GM21423 (cell line): ENCODE results near the gene FGR.

Source experiments
- ATAC-seq: cut with Tn5 transposase; IDR thresholded peaks from one replicate; pipeline ENCODE4 v1.9.1; 2021; ENCODE audit warnings: mild to moderate bottlenecking, moderate library complexity; ENCODE audit not compliant: unreplicated experiment

The FGR gene

DNA sequence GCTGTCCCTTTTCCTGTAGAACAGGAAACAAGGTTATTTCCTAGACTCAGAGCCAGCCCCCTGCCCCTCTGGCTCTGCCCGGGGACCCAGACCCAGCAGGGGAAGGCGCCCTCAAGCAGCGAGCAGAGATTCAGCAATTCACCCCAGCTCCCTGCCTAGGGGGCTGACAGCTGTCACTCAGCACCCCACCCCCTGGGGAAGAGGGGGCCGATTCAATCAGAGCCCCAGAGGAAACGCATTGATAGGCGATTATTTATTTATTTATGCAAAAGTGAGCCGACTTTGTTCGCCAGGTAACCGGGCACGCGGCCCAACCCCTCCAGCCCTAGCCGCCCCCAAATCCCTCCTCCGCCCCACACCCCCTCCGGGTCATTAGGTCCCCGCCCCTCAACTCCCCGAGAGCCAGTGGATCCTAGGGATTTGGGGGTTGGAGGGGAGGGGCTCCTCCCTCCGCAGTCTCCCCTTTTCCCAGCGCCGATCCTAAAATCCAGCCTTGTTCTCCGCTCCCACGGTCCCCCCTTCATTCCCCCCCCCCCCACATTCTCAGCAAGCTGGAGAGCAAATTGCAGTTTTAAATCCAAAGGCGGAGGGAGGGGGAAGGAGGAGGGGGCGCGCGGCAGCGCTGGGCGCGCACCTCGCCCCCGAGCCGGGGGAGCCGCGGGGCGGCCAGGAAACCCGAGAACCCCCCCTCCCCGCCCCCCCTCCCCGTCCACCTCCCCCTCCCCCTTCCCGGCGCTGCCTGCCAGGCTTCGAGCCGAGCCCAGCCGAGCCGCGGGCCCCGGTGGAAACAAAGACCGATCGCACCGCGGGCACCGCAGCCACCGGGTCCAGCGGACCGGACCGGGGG is 32.3 kb downstream of the FGR start:
- ATAC-seq: no peak

DNA sequence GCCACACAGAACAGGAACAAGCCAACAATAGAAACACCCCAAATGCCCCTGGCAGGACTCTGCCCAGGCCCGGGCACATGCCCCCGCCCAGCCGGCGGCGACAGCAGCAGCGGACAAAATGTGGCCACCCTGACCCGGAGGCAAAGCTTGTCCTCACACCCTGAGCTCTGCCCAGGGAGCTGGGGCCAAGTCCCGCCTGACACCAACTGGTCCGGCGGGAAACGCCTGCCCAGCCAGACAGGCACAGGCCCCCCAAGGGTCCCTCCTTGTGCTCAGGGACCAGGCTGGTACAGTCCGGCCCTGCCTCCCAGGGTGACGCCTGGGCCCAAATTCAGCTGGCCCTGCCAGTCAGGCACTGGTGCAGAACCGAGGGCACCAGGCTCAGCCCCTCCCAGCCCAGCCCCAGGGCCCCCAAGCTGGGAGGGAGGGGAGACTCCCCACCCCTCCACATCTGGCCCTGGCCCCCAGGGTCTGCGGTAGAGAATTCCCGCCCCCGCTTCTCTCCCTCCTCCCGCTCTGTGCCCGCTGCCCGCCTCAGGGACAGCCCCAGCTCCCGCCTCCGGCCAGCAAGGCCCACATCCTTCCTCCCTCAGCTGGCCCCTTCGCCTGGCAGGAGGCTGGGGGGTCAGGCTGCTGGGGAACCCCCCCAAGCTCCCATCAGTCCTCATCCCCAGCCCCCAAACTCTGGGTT is 33.1 kb downstream of the FGR start:
- ATAC-seq: no peak

DNA sequence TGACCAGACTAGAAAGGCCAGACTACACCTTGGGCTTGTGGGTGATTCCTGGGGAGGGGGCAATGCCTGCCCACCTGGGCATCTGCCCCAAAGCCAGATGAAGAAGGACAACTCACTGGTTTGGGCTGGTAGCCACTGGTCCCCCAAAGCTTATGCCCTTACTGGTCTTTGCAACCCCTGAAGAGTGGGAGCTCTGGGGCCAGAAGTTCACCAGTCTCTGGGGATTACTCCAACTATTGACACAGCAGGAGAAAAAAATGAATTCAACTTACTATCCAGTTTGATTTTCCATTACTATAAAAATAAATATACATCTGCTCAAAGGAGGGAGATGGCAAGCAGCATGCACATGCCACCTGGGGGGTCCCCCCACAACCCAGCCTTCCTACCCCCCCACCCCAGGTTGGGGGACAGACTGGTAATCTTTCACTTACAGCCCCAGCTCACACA is 33.6 kb downstream of the FGR start:
- ATAC-seq: no peak

DNA sequence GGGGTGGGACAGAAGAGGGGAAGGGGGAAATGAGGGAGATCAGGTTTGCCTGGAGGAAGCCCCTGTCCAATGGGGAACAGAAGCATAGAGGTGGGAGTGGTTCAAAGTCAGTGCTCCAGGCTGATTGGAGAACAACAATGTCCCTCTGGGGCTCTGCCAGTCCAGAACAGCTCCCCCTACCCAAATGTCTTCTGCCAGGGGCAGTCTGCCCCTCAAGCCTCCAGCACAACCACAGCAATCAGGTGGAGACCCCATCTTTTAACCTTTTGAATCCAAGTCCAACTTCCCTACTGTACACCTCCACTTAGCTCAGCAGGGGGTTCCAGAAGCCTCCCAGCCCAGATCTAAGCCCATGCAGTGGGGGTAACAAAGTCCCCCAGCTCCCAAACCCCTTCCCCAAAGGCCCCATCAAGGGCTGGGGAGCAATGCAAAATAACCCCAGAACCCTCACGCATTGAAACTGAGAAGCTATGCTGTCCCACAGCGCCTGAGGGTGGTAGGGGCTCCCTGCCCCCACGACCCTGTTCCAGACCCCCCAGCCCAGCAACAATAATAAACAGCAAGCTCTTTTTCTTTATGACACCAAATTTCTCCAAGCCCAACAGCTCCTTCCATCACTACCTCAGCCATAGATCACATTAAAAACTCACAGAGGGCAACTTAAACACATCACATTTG is 34.3 kb downstream of the FGR start:
- no peak for ATAC-seq

DNA sequence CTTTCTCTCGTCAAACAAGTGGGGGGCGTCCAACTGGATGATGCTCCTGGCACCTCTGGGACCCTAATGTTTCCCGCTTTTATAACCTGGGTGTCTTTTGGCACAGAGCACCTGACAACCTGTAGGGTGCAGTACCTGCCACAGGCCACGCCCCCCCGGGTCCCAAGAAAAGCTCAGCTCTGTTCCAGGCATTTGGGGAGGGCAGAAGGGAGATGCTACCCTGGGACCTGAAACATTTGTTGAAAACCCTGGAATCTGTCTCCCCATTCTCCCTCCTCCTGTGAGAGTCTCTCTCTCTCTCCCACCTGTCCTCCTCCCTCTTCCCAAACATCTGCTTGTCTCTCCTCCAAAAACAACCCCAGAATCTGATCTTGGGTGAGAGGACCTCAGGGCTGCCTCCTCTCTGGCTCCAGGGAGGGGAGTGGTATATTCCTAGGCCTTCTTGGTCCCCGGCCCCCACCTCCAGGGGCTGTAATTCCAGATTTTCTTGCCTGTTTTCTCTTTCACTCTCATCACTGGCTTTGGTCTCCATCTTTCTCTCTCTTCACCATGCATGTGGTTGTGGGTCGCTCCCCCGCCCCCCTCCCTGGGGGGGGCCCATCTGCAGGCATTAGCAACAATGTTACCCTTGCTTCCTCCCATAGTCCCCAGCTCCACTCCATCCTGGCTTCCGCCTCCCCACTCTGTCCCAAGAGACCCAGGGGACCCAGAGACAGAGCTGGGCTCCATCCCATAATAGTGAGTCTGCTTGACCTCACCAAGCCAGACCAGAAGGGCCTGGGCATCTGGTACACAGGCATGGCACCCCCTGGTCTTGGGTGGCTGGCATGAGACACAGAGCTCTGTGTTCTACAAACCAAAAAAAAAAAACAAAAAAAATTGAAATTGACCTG is 35.1 kb downstream of the FGR start:
- no peak for ATAC-seq

DNA sequence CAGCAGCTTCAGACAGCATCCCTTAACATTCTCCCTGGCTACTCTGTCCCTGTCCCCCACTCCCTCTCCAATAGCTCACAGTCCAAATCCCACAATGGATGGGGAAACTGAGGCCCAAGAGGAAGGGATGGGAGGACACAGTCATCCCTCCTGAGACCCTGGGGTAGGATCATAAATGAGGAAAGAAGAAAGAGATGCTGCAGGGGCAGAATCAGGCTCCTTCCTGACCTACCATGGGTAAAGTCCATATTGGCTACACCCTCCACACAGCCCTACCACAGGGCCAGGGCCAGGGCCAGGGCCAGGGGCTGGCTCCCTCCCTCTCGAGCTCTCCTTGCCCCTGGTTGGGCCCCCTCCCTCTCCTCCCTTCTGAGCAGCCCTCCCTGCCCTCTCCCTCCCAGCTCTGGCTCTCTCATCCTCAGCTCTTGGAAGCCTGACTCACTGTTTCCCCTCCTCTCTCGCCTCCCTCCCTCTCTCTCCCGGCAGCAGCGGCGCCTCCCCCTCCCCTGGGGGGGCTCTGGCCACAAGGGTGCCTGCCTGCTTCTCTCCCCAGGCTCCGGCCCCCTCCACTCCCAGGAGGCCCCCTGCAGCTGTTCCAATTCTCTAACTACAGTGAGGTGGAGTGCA is 36.0 kb downstream of the FGR start:
- no peak for ATAC-seq

DNA sequence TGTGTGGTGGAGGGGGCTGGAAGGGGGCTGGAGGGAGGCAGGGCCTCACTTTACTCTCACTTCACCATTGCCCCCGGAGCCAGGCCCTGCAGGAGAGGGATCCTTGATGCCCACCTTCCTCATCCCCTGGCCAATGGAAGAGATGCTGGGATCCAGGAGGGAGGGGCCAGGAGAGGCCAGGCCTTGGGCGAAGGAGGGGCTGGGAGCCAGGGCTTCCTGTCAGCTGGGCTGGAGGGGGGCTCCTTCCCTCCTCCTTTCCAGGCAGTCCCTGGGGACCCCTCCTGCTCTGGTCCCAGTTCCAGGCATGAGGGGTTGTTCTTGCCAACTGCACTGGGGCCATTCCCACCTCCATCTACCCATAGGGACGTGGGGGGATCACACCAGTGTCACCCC is 36.7 kb downstream of the FGR start:
- ATAC-seq: no peak

DNA sequence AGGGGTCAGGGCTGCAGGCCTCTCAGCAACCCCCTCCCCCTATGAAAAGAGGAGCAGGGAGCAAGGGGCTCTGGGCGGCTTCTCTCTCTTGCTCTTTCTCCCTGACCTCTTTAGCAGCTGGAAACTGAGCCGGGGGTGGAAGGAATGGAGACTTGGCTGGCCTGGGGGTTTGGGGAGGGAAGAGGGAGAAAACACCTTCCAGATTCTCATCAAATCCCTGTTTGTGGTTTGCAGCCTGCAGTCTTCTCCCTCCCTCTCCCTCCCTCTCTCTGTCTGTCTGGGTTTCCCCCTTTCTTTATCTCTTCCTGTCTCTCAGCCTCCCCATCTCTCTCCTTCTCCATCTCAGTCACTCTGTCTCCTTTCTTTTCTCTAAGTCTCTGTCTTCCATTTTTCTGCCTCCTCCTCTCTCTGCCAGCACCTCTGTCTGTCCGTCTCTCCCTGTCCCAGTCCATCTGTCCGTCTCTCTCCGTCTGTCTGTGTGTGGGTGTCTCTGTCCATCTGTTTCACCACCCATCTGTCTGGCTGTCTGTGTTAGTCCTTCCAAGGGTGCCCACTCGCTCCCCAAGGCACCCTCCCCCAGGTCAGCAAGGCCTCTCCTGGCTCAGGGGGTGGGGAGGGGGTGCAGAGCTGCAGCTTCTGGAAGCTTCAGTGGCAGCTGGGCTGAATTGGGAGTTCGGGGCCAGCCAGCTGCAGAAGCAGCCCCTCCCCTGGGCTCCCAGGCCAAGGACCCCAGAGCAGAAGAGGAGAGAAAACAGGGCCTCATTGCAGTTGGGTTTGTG is 37.3 kb downstream of the FGR start:
- no peak for ATAC-seq

DNA sequence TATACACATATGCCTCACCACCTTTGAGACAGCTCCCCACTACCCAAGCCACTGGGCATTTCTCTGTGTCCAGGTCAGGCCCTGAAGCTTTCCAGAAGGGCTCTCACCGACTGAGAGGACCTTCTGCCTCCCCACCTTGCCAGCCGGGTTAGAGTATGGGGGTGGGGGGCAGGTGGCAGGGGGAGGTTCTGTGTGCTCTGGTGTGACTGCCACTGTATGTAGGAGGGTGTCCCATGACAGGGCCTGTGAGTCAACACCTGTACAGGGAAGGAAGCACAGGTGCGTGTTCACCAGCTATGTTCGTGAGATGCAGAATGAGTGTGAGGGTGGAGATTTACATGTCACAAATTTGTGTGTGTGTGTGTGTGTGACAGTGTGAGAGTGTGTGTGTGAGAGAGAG is 38.0 kb downstream of the FGR start:
- ATAC-seq: no peak

DNA sequence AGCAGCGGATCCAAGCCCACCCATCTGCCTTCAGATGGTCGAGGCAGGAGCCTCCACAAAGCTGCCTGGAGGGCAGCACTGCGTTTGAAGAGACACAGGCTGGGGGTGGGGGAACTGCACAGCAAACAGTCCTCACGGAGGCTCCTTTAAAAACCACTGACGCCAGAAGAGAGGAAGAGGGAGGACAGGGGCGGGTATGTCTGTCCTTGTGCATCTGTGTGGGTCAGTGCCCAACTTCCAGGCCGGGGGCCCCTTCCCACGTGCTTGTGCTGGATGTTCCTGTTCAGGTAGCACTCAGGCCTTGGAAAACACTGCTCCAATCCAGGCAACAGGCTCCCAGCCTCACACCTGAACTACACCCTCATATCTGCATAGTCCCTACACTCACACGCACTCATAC is 38.7 kb downstream of the FGR start:
- no peak for ATAC-seq

DNA sequence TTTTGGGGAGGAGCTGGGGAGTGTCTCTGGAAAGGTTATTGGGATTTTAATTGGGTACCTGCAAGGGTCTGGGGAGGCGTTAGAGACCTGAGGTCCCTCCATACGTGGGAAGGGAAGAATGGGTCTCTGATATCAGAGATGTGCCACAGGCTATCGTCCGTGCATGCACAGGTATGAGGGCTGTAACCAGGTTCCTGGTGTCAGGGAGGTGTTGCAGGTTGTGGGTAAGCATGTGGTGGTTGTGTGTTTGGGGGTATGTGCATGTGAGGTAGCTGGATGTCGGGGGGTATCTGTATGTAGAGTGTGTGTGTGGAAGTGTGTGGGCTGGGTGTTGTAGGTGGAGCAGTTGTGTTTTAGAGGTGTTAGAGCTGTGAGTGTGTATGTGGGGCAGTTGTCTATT is 39.4 kb downstream of the FGR start:
- no peak for ATAC-seq

DNA sequence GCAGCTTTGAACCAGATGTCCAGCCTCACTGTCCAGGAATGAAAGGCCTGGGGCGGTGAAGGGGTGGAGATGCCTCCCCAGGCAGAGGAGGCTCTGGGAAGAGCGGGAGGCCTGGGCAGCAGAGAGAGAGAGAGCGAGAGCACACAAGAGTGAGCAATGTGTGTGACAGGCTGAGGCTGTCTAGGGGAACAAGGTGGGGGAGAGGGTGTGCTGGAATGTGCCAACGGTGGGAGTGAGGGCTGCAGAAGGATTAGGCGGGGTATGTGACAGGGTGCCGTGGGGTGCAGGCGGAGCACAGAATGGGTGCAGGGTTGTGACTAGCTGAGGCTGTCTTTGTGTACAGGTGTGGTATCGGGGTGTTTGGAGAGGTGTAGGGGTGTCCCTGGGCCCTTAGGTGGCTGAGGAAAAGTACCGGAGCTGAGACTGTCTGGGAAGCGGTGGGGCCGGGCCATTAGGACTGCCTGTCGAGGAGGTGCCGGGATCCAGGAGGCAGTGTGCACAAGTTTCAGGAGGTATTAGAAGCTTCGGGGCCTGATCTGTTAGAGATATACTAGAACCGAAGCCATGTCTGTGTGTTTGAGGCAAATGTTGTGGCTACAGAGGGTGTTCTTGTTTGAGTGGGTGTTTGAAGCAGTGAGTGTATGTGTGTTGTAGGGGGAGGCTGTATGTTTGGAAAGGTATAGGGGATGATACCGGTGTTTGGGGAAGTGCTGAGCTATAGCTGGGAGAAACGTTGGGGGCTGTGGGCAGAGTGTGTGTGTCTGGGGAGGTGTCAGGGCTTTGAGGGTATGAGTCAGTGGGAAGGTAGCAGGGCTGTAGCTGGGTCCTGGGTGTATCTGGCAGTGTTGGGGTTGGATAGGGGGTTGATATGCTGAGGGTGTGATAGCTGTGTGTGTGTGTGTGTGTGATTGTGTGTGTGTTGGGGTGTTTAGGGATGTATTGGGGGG is 40.1 kb downstream of the FGR start:
- no peak for ATAC-seq

DNA sequence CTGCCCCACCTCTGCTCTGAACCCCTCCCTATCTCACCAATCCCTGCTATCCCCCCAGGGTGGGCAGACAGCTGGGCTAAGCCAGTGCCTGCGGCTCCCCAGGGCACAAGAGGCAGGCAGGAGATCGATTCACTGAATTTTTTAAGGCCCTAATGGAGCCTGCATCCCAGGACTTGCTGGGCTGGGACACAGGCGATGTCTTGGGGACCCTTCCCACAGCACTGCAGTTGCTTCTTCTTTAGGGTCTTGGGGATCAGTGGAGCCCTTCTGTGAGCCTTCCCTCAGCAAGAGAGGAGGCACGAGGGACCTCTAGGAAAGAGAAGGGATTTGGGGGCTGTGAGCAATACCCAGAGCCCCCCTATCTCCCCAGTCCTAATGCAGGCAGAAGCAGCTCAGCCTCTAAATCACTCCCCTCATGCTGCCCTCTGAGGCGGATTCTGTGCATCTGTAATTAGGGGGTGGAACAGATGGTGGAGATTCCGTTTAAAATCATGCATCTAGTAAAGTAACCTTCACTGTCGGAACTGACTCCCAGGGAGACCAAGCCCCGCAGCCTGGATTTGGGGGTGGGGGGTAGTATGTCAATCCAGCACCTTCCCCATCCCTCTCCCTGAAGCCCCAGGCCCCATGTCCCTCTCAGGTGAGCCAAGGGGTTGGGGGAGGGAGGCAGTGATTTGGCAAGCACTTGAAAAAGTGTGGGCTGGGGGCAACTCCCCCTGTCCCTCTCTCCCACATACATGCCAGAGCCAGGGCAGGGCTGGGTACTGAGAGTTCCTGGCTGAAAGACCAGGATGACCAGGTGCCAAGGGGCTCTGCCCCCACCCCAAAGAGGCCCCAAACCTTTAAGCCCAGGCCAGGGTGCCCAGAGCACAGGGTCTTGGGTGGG is 41.1 kb downstream of the FGR start:
- no peak for ATAC-seq

DNA sequence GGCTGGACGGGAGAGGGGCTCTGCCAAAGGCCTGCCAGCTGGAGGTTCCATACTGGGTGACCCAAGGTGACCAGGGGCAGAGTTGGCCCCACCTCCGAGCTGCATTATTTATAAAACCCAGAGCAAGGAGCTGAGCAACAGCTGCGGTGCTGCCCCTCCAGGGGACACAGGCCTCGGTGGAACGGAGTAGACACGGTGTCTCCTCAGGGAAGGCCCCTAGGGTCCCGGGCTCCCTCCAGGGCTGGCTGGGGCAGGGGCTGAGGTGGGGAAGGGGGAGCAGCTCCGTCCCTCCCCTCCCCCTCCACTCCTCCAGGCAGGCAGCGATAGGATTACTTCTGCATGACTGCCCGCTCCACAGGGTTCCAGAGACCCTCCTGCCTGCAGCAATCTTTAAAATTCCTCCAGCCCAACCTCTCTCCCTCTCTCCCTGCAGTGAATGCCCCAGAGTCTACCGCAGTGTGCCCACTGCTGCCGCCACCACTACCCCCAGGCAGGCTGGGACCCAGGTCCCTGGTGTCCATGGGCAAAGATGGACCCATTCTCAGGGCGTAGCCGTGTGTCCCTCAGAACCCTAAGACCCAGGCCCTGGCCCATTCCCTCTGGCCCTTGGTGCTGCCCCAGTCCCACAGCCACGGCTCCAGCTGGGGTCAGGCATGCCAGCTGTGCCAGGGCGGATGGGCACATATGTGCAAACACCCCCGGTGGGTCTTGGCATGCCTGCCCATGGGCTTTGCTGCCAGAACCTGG is 41.9 kb downstream of the FGR start:
- no peak for ATAC-seq

DNA sequence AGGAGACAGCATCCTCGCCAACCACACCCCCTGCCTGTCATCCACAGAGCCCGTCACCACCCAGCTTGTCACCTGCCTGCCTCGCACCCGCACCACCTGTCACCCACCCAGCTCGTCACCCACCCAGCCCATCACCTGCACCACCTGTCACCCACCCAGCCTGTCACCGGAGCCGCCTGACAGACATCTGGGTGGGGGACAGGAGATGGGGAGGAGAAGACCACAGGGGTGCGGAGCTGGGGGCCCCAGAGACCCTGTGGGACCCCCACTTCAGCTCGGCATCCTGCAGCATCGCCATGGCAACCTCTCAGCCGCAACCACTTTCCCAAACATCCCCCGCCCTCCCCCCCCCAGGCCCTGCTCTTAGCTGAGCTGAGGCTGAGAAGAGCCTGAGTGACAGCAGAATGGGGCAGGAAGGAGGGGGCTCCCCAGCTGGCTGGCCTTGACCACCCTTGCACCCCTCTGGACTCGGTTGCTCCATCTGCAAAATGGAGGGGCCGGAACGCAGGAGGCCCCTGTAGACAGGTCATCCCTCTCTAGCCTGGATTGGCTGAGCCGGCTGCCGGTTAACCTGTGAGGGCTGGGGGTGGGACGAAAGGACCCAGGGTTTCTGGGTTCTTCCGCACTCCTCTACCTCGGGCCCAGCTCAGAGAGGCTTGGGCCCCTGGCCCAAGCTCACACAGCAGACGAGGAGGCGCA is 42.6 kb downstream of the FGR start:
- no peak for ATAC-seq

DNA sequence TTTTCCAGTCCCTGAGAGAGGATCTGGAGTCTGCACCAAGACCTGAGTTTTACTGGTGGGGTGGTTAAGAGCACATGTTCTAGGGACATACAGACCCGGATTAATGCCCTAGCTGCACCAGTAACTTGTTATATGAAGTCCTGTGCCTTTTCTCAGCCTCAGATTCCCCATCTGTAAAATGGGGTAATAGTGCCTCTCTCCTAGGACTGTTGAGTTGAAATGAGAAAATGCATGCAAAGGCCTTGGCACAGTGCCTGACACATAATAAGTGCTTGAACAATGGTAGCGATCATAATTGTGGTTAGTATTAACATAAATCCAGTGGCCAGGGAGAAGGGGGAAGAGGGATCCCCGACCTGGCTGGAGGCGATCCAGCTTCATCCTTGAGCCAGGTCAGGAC is 43.4 kb downstream of the FGR start:
- ATAC-seq: no peak
